Spleen (tissue), 7 donors: ENCODE results near the gene LDLRAD2.

ENCODE experiments used
- CTCF ChIP-seq, 11 experiments: fragments of 200-600 bp in 7 of 11; fragments of 450-650 bp in 4 of 11; sonication (generic) in 4 of 11; IDR thresholded peaks in 8 of 11; conservative IDR thresholded peaks in 3 of 11; 1 replicate in 7 of 11; 2 replicates in 4 of 11; pipeline versions ENCODE4 v1.4.0 to v1.8.0; 2016 to 2021; ENCODE audit warnings: antibody characterized with exemption in 11 of 11, inconsistent platforms in 4 of 11, mild to moderate bottlenecking in 1 of 11
- POLR2A ChIP-seq, 3 donors: fragments of 450-650 bp; IDR thresholded peaks; one replicate each; pipeline ENCODE4 v1.5.1; 2017; ENCODE audit warnings: antibody characterized with exemption in 3 of 3, mild to moderate bottlenecking in 1 of 3
- POLR2AphosphoS5 ChIP-seq, 3 donors: sonication (generic); formaldehyde crosslinking; IDR thresholded peaks; one replicate each; pipeline ENCODE4 v1.5.1; 2017; ENCODE audit warnings: antibody characterized with exemption in 3 of 3
- donor health status: DM: no; HTN: no; CAD: no; lungs with moderate emphysema.
- donor health status: DM: no; HTN: no; CAD: no.
- donor health status: DM: no; HTN: no; CAD: no.

- no peak for TF ChIP-seq CTCF (IDR thresholded peaks at IDR 0.05 in 8 of 11, conservative IDR thresholded peaks at IDR 0.05 in 3 of 11)
- TF ChIP-seq POLR2A (IDR thresholded peaks at IDR 0.05) = no peak
- peak in 1 of 3 donors; percentile 56 for TF ChIP-seq POLR2AphosphoS5 (IDR thresholded peaks at IDR 0.05)
These were observed 38.0 kb downstream of the LDLRAD2 start for GRCh38 chr1:21849909-21850576.
